PC-3 (cell line): Measurements from ENCODE around the gene CAMK1D. TPM values are rescaled to one million over a fixed set of nuclear protein-coding genes. Genes with fewer than 3 reads are reported as not detected.

Experiments used
- ATAC-seq: fragments of 200-7000 bp; cut with Tn5 transposase; 2 replicates; pipeline ENCODE4 v1.9.1; 2020; ENCODE audit warnings: mild to moderate bottlenecking, moderate library complexity
- BruUV-seq: library from RNA; stranded (reverse); fragments of 400-500 nt; replicated peaks from 2 replicates; lab custom pipeline; 2021; lab: Mats Ljungman, UMichigan
- CTCF ChIA-PET: fragments of 300-600 bp; sonication (Branson Sonifier 250); formaldehyde crosslinking; loops from one replicate; lab custom pipeline; 2022; ENCODE audit warnings: antibody characterized with exemption; lab: Charles Lee
- POLR2A ChIA-PET: fragments of 300-600 bp; sonication (Branson Sonifier 250); formaldehyde crosslinking; loops from one replicate; lab custom pipeline; 2022; ENCODE audit warnings: antibody characterized with exemption; ENCODE audit not compliant: unreplicated experiment; lab: Charles Lee
- DNase-seq: peaks from one replicate; pipeline ENCODE4 v3.0.0-alpha.2; 2015
- H2AFZ ChIP-seq: fragments of 300-600 bp; sonication (generic); 2 replicates; pipeline ENCODE4 v1.6.0; 2016; ENCODE audit warnings: antibody characterized with exemption, low read length
- H3F3A ChIP-seq: fragments of 300-600 bp; sonication (generic); one replicate; pipeline ENCODE4 v1.6.0; 2017; ENCODE audit warnings: antibody characterized with exemption, low read length, control low read depth, mild to moderate bottlenecking; ENCODE audit not compliant: unreplicated experiment
- H3K27ac ChIP-seq: fragments of 300-600 bp; sonication (generic); 2 replicates; pipeline ENCODE4 v1.5.1; 2016; ENCODE audit warnings: mild to moderate bottlenecking, low read length
- H3K27me3 ChIP-seq: fragments of 300-600 bp; sonication (generic); 2 replicates; pipeline ENCODE4 v1.6.1; 2016; ENCODE audit warnings: low read length, mixed read lengths
- H3K36me3 ChIP-seq: fragments of 300-600 bp; sonication (generic); 2 replicates; pipeline ENCODE4 v1.6.1; 2016; ENCODE audit warnings: low read depth, mixed run types, low read length, mixed read lengths
- H3K4me1 ChIP-seq: fragments of 300-600 bp; sonication (generic); 2 replicates; pipeline ENCODE4 v1.5.1; 2016; ENCODE audit warnings: low read length; ENCODE audit not compliant: insufficient read depth
- H3K4me2 ChIP-seq: fragments of 300-600 bp; sonication (generic); 2 replicates; pipeline ENCODE4 v1.6.0; 2016; ENCODE audit warnings: low read length
- H3K4me3 ChIP-seq: fragments of 300-600 bp; sonication (generic); 2 replicates; pipeline ENCODE4 v1.5.1; 2016; ENCODE audit warnings: mild to moderate bottlenecking, low read length, mixed read lengths
- H3K79me2 ChIP-seq: fragments of 300-600 bp; sonication (generic); 2 replicates; pipeline ENCODE4 v1.6.1; 2017; ENCODE audit warnings: low read length, mixed read lengths
- H3K9ac ChIP-seq: fragments of 300-600 bp; sonication (generic); 2 replicates; pipeline ENCODE4 v1.6.0; 2016; ENCODE audit warnings: mild to moderate bottlenecking, low read length
- H3K9me2 ChIP-seq: fragments of 300-600 bp; sonication (generic); replicated peaks from 2 replicates; pipeline ENCODE4 v1.6.1; 2016; ENCODE audit warnings: mixed run types, low read length, mixed read lengths
- H3K9me3 ChIP-seq: fragments of 300-600 bp; sonication (generic); 2 replicates; pipeline ENCODE4 v1.6.1; 2016; ENCODE audit warnings: low read length, mixed read lengths
- H4K20me1 ChIP-seq: fragments of 300-600 bp; sonication (generic); 2 replicates; pipeline ENCODE4 v1.6.1; 2016; ENCODE audit warnings: low read length, mixed read lengths
- CTCF ChIP-seq: fragments of 300-600 bp; sonication (generic); conservative IDR thresholded peaks from 2 replicates; pipeline ENCODE4 v1.5.1; 2017; ENCODE audit warnings: antibody characterized with exemption, low read depth, mild to moderate bottlenecking, low read length
- EZH2 ChIP-seq: fragments of 300-600 bp; sonication (generic); IDR thresholded peaks from one replicate; pipeline ENCODE4 v1.6.1; 2017; ENCODE audit warnings: antibody characterized with exemption, mild to moderate bottlenecking, low read length; ENCODE audit not compliant: unreplicated experiment
- EZH2phosphoT487 ChIP-seq: fragments of 300-600 bp; sonication (generic); IDR thresholded peaks from 2 replicates; pipeline ENCODE4 v1.6.1; 2018; ENCODE audit warnings: mild to moderate bottlenecking, antibody characterized with exemption, low read length, borderline replicate concordance
- intact Hi-C: fragments of 100-400 bp; cut with micrococcal nuclease; formaldehyde crosslinking; loops from 2 replicates; pipeline ENCODE4 v1.9.0; 2023
- total RNA-seq: library from RNA; depleted of rRNA; stranded (reverse); fragments of >200 nt; gene quantifications from 2 replicates; pipeline ENCODE4 v1.2.3, GENCODE V29; 2014

Gene CAMK1D
- total RNA-seq, 1 experiment from 2014 or later, result 1.3 TPM

DNA sequence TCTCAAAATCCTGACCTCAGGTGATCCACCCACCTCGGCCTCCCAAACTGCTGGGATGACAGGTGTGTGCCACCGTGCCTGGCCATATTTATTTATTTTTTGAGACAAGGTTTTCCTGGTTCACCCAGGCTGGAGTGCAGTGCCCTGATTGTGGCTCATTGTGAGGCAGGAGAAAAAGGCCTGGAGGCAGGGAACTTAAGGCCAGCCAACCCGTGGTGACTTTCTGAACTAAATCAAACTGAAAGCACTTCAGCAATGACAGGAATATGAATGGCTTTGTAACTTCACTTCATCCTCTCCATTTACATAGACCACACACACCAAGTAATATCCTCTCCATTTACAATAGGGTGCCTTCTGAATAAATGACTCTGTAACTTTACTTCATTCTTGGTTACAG lies 527.8 kb downstream of the CAMK1D start:
- no peak overlapping the region for H3K4me2 ChIP-seq
- no peaks in the 10 kb centered on the region for H3K36me3 ChIP-seq

GRCh38 chr10:12880423-12880822 lies 531.1 kb downstream of the CAMK1D start:
- BruUV-seq, result no TSS peak
- POLR2A ChIA-PET, result no interaction called here
- H3K4me2 ChIP-seq, result no peak overlapping the region

More for the DNA sequence above, 527.8 kb downstream of the CAMK1D start:
- Histone ChIP-seq H3K27ac (no peak overlapping the region), H3K27me3 (no peaks in the 10 kb centered on the region), H3F3A (no peaks in the 10 kb centered on the region), H3K9me2 (no peaks in the 10 kb centered on the region), H3K9me3 (no peaks in the 10 kb centered on the region), H3K4me3 (no peak overlapping the region), H3K9ac (no peak overlapping the region), H4K20me1 (no peaks in the 10 kb centered on the region), H3K4me1 (no peaks in the 10 kb centered on the region), H3K79me2 (no peaks in the 10 kb centered on the region), H2AFZ (no peak overlapping the region)
- ChIA-PET POLR2A (no interaction called here), CTCF (no interaction called here)
- BruUV-seq, result no TSS peak
- DNase-seq (no peak), ATAC-seq (no peak)
- intact Hi-C loops, result no loop called here
- no peak for TF ChIP-seq CTCF
- TF ChIP-seq EZH2phosphoT487, result no peak
- TF ChIP-seq EZH2, result no peak

More at GRCh38 chr10:12880423-12880822, 531.1 kb downstream of the CAMK1D start:
- H3K4me1 ChIP-seq, result no peaks in the 10 kb centered on the region
- H3K27me3 ChIP-seq, result no peaks in the 10 kb centered on the region
- no peak overlapping the region for H2AFZ ChIP-seq
- H3K9me3 ChIP-seq, result no peaks in the 10 kb centered on the region
- H3K27ac ChIP-seq, result no peak overlapping the region
- H3K4me3 ChIP-seq, result no peak overlapping the region
- intact Hi-C loops, result no loop called here
- no peaks in the 10 kb centered on the region for H3F3A ChIP-seq
- no peak overlapping the region for H3K9ac ChIP-seq
- H4K20me1 ChIP-seq, result no peaks in the 10 kb centered on the region
- H3K79me2 ChIP-seq, result no peaks in the 10 kb centered on the region
- ATAC-seq (no peak), DNase-seq (no peak)
- TF ChIP-seq EZH2phosphoT487 (no peak), EZH2 (no peak), CTCF (no peak)
- no peaks in the 10 kb centered on the region for H3K9me2 ChIP-seq
- H3K36me3 ChIP-seq, result no peaks in the 10 kb centered on the region
- CTCF ChIA-PET, result no interaction called here
